B cell (primary cell): ENCODE data around the gene FAM47A.

Source experiments
- CTCF ChIP-seq: fragments of 200-600 bp; IDR thresholded peaks from one replicate; pipeline ENCODE4 v1.8.0; 2022; ENCODE audit warnings: antibody characterized with exemption, mild to moderate bottlenecking
- EZH2 ChIP-seq: IDR thresholded peaks from 2 replicates; pipeline ENCODE4 v1.6.1; 2012; ENCODE audit warnings: borderline replicate concordance, low read depth, mild to moderate bottlenecking, moderate library complexity, low read length; ENCODE audit not compliant: insufficient read depth, poor library complexity, severe bottlenecking

- TF ChIP-seq CTCF (no peak), EZH2 (no peak)
Measured at GRCh38 chrX:34144246-34144645, 12.1 kb upstream of the FAM47A start.
